HCT116 (cell line): ENCODE results near the gene LIPE. TPM values are rescaled to one million over a fixed set of nuclear protein-coding genes. Genes with fewer than 3 reads are reported as not detected.
A peak's percentile ranks its signal among the peaks of the same experiment; 100 is the strongest.

Source experiments
- ATAC-seq: fragments of 200-7000 bp; cut with Tn5 transposase; 2 replicates; pipeline ENCODE4 v1.9.1; 2020; ENCODE audit warnings: mild to moderate bottlenecking, moderate library complexity
- BruUV-seq: library from RNA; stranded (reverse); fragments of 400-500 nt; replicated peaks from 2 replicates; lab custom pipeline; 2021; lab: Mats Ljungman, UMichigan
- CTCF ChIA-PET: fragments of 300-600 bp; sonication (Branson Sonifier 250); formaldehyde crosslinking; loops from one replicate; lab custom pipeline; 2021; ENCODE audit warnings: antibody characterized with exemption; lab: Charles Lee
- POLR2A ChIA-PET: fragments of 300-600, 350-600 bp; sonication (Branson Sonifier 250); formaldehyde crosslinking; loops from one replicate; lab custom pipeline; 2021; ENCODE audit warnings: antibody characterized with exemption; lab: Charles Lee
- RAD21 ChIA-PET, 2 experiments: fragments of 300-600 bp; sonication (Branson Sonifier 250); formaldehyde crosslinking; loops; one replicate each; lab custom pipeline; 2023; ENCODE audit warnings: low total read pairs in 2 of 2; ENCODE audit not compliant: uncharacterized antibody in 2 of 2, unreplicated experiment in 2 of 2, low non-redundant PET in 1 of 2; lab: Charles Lee
- DNase-seq: peaks from one replicate; pipeline ENCODE4 v3.0.0-alpha.2; 2010; ENCODE audit warnings: low read depth, low spot score
- H2AFZ ChIP-seq: fragments of 200-600 bp; shearing (Covaris generic), sonication (generic); 2 replicates; pipeline ENCODE4 v1.6.1; 2017; ENCODE audit warnings: low read depth, mixed run types, mixed read lengths, antibody characterized with exemption, low read length; ENCODE audit not compliant: poor library complexity, severe bottlenecking
- H3K27ac ChIP-seq: 2 replicates; pipeline ENCODE4 v1.5.1; 2012; ENCODE audit warnings: low read depth, low read length
- H3K27me3 ChIP-seq: fragments of 200-600 bp; sonication (generic); 2 replicates; pipeline ENCODE4 v1.6.1; 2016; ENCODE audit warnings: mixed run types, low read length, mixed read lengths; ENCODE audit not compliant: insufficient read depth
- H3K36me3 ChIP-seq, 2 experiments: fragments of 200-500 bp in 1 of 2; fragments of 200-600 bp in 1 of 2; sonication (Bioruptor generic) in 1 of 2; sonication (generic) in 1 of 2; 2 replicates each; pipeline versions ENCODE4 v1.5.1 to v1.6.1; 2014 to 2016; ENCODE audit warnings: low read length in 2 of 2, inconsistent platforms in 1 of 2, mixed read lengths in 1 of 2, mixed run types in 1 of 2; ENCODE audit not compliant: insufficient read depth in 2 of 2, control insufficient read depth in 1 of 2
- H3K4me1 ChIP-seq, 2 experiments: fragments of 200-600 bp in 1 of 2; sonication (generic) in 1 of 2; 2 replicates each; pipeline versions ENCODE4 v1.5.1 to v1.6.1; 2012 to 2017; ENCODE audit warnings: low read length in 2 of 2, inconsistent platforms in 1 of 2, mild to moderate bottlenecking in 1 of 2, mixed read lengths in 1 of 2, mixed run types in 1 of 2, moderate library complexity in 1 of 2; ENCODE audit not compliant: insufficient read depth in 2 of 2, control insufficient read depth in 1 of 2
- H3K4me2 ChIP-seq: fragments of 200-600 bp; sonication (generic); 2 replicates; pipeline ENCODE4 v1.6.1; 2017; ENCODE audit warnings: mixed run types, low read length, mixed read lengths
- H3K4me3 ChIP-seq, 2 experiments: fragments of 200-600 bp in 1 of 2; sonication (generic) in 1 of 2; replicated peaks in 1 of 2; 2 replicates each; pipeline ENCODE4 v1.5.1; 2011 to 2016; ENCODE audit warnings: low read length in 2 of 2, control low read depth in 1 of 2, low read depth in 1 of 2, mild to moderate bottlenecking in 1 of 2, mixed read lengths in 1 of 2, mixed run types in 1 of 2
- H3K79me2 ChIP-seq: fragments of 200-600 bp; sonication (generic); 2 replicates; pipeline ENCODE4 v1.6.1; 2017; ENCODE audit warnings: mild to moderate bottlenecking, mixed run types, low read length, moderate library complexity, mixed read lengths; ENCODE audit not compliant: insufficient read depth
- H3K9ac ChIP-seq: fragments of 200-600 bp; sonication (generic); 2 replicates; pipeline ENCODE4 v1.6.1; 2016; ENCODE audit warnings: low read length, mixed read lengths
- H3K9me2 ChIP-seq: fragments of 200-600 bp; sonication (generic), shearing (Covaris generic); 2 replicates; pipeline ENCODE4 v1.6.1; 2017; ENCODE audit warnings: mixed run types, mild to moderate bottlenecking, moderate library complexity; ENCODE audit not compliant: insufficient read depth
- H3K9me3 ChIP-seq, 2 experiments: fragments of 200-500 bp in 1 of 2; fragments of 200-600 bp in 1 of 2; sonication (Bioruptor generic) in 1 of 2; sonication (generic) in 1 of 2; 2 replicates each; pipeline ENCODE4 v1.6.1; 2014 to 2017; ENCODE audit warnings: low read length in 2 of 2, mixed read lengths in 2 of 2, inconsistent platforms in 1 of 2, low read depth in 1 of 2, mild to moderate bottlenecking in 1 of 2, mixed run types in 1 of 2, moderate library complexity in 1 of 2; ENCODE audit not compliant: control insufficient read depth in 1 of 2, insufficient read depth in 1 of 2
- H4K20me1 ChIP-seq: fragments of 200-600 bp; sonication (generic), shearing (Covaris generic); 2 replicates; pipeline ENCODE4 v1.6.1; 2017; ENCODE audit warnings: mixed run types, mild to moderate bottlenecking, moderate library complexity; ENCODE audit not compliant: insufficient read depth
- CBX3 ChIP-seq: IDR thresholded peaks from 2 replicates; pipeline ENCODE4 v1.6.1; 2012; ENCODE audit warnings: low read depth
- CEBPB ChIP-seq: IDR thresholded peaks from 2 replicates; pipeline ENCODE4 v1.6.1; 2012; ENCODE audit warnings: low read depth
- CTCF ChIP-seq, 3 experiments: fragments of 200-600 bp in 1 of 3; sonication (generic) in 1 of 3; IDR thresholded peaks in 2 of 3; conservative IDR thresholded peaks in 1 of 3; 2 replicates each; pipeline ENCODE4 v1.5.1; 2012 to 2017; ENCODE audit warnings: low read depth in 2 of 3, low read length in 2 of 3, antibody characterized with exemption in 1 of 3, borderline replicate concordance in 1 of 3, control low read depth in 1 of 3, mild to moderate bottlenecking in 1 of 3, mixed read lengths in 1 of 3, mixed run types in 1 of 3, moderate library complexity in 1 of 3; ENCODE audit not compliant: insufficient read depth in 1 of 3
- EGR1 ChIP-seq: IDR thresholded peaks from 2 replicates; pipeline ENCODE4 v1.6.1; 2012; ENCODE audit warnings: low read depth
- ELF1 ChIP-seq: IDR thresholded peaks from 2 replicates; pipeline ENCODE4 v1.6.1; 2012; ENCODE audit warnings: low read depth, borderline replicate concordance
- EZH2 ChIP-seq: fragments of 200-600 bp; sonication (generic); IDR thresholded peaks from 2 replicates; pipeline ENCODE4 v1.6.1; 2017; ENCODE audit warnings: antibody characterized with exemption, mixed run types
- EZH2phosphoT487 ChIP-seq: fragments of 200-600 bp; IDR thresholded peaks from 2 replicates; pipeline ENCODE4 v1.6.1; 2018; ENCODE audit warnings: antibody characterized with exemption, borderline replicate concordance
- POLR2A ChIP-seq: IDR thresholded peaks from 2 replicates; pipeline ENCODE4 v1.7.0; 2011; ENCODE audit warnings: borderline replicate concordance; ENCODE audit not compliant: insufficient read depth, insufficient read length; ENCODE audit errors: extremely low read depth
- SIN3A ChIP-seq: IDR thresholded peaks from 2 replicates; pipeline ENCODE4 v1.6.1; 2012; ENCODE audit warnings: low read depth
- SRF ChIP-seq: IDR thresholded peaks from 2 replicates; pipeline ENCODE4 v1.6.1; 2012; ENCODE audit warnings: low read depth
- TCF7L2 ChIP-seq: IDR thresholded peaks from 2 replicates; pipeline ENCODE4 v1.7.0; 2011; ENCODE audit warnings: borderline replicate concordance, inconsistent platforms; ENCODE audit not compliant: insufficient read depth, insufficient read length; ENCODE audit errors: extremely low read depth
- YY1 ChIP-seq: IDR thresholded peaks from 2 replicates; pipeline ENCODE4 v1.6.1; 2011; ENCODE audit warnings: low read length, low read depth, moderate library complexity, mild to moderate bottlenecking; ENCODE audit not compliant: insufficient replicate concordance; ENCODE audit errors: extremely low read depth
- ZFX ChIP-seq: fragments of 450-650 bp; IDR thresholded peaks from 2 replicates; pipeline ENCODE4 v1.6.1; 2017
- ZNF274 ChIP-seq: fragments of 200-500 bp; sonication (Bioruptor generic); IDR thresholded peaks from 2 replicates; pipeline ENCODE4 v1.6.1; 2014; ENCODE audit warnings: mild to moderate bottlenecking, low read depth, low read length, inconsistent platforms
- intact Hi-C: fragments of 100-400 bp; cut with micrococcal nuclease; formaldehyde crosslinking; loops from 2 replicates; pipeline ENCODE4 v1.10.0; 2022
- total RNA-seq: library from RNA; stranded (reverse); gene quantifications from one replicate; pipeline ENCODE4 v1.2.1, GENCODE V29; 2021; ENCODE audit not compliant: unreplicated experiment

Gene LIPE
- total RNA-seq, 1 experiment from 2014 or later, result 11.3 TPM

- Histone ChIP-seq H3K79me2 (no peaks in the 10 kb centered on the region), H3K36me3 (no peaks in the 10 kb centered on the region), H3K27ac (peak overlapping the region; percentile 50), H3K4me2 (peak overlapping the region; percentile 89), H4K20me1 (no peaks in the 10 kb centered on the region), H3K9me3 (no peaks in the 10 kb centered on the region), H3K4me1 (peaks cover 21 to 45% of the 10 kb centered on the region in 2 experiments; a peak in 3 of 4 replicates), H3K9ac (peak overlapping the region; percentile 69), H3K4me3 (peak overlapping the region; percentile 71 to 73), H2AFZ (no peak overlapping the region), H3K9me2 (no peaks in the 10 kb centered on the region), H3K27me3 (no peaks in the 10 kb centered on the region)
- ChIA-PET RAD21 (no interaction called here), CTCF (interaction anchor here (2.7 kb wide), 1 partner anchor 18 kb away, joined by 19 read pairs; no protein-coding TSS in a partner anchor), POLR2A (interaction anchor here (2.7 kb wide), 1 partner anchor 26 kb away, joined by 10 read pairs; no protein-coding TSS in a partner anchor)
- DNase-seq, result no peak
- TF ChIP-seq TCF7L2 (no peak), ZFX (no peak), CTCF (IDR thresholded peaks at IDR 0.05 in 2 of 3, conservative IDR thresholded peaks at IDR 0.05 in 1 of 3; ENCODE audit: borderline replicate concordance in 1 of 3, insufficient read depth in 1 of 3, low read depth in 2 of 3, low read length in 2 of 3) (no peak), ELF1 (no peak), EZH2phosphoT487 (no peak), POLR2A (no peak), YY1 (no peak), EGR1 (no peak), CBX3 (no peak), SRF (no peak), ZNF274 (no peak), EZH2 (no peak), CEBPB (no peak), SIN3A (no peak)
- no TSS peak for BruUV-seq
- intact Hi-C loops, result no loop called here
- ATAC-seq, result no peak
These were observed 4.9 kb downstream of the LIPE start for GRCh38 chr19:42422092-42422900.
